ENCODE data around the gene IFITM10.

Gene IFITM10

DNA sequence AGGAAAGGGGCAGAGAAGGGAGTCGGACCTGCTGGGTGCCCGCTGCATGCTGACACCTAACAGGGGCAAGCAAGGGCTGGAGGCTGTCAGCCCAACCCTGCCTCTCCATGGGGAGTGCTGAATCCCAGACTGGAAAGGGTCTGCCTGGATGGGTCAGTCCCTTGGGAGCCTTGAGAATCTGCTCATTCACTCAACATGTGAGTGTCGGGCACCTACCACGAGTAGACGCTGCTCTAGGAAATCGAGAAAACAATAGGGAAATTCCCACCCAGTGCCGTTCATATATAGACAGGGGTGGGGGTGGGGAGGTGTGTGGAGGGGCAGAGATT lies 17.7 kb upstream of the IFITM10 start:
- TF ChIP-seq, protein P1, sequence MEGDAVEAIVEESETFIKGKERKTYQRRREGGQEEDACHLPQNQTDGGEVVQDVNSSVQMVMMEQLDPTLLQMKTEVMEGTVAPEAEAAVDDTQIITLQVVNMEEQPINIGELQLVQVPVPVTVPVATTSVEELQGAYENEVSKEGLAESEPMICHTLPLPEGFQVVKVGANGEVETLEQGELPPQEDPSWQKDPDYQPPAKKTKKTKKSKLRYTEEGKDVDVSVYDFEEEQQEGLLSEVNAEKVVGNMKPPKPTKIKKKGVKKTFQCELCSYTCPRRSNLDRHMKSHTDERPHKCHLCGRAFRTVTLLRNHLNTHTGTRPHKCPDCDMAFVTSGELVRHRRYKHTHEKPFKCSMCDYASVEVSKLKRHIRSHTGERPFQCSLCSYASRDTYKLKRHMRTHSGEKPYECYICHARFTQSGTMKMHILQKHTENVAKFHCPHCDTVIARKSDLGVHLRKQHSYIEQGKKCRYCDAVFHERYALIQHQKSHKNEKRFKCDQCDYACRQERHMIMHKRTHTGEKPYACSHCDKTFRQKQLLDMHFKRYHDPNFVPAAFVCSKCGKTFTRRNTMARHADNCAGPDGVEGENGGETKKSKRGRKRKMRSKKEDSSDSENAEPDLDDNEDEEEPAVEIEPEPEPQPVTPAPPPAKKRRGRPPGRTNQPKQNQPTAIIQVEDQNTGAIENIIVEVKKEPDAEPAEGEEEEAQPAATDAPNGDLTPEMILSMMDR (conservative IDR thresholded peaks at IDR 0.05; ENCODE audit: control insufficient read depth, insufficient read depth, low read depth, low read length), result no peak
- DNase-seq (ENCODE audit: low read depth), result no peak
- no peak overlapping the region for H3K4me3 ChIP-seq (ENCODE audit: control insufficient read depth, low read depth, low read length)

- no peak overlapping the region for H3K4me3 ChIP-seq (ENCODE audit: control insufficient read depth, low read depth, low read length)
- TF ChIP-seq, protein P1 (conservative IDR thresholded peaks at IDR 0.05; ENCODE audit: control insufficient read depth, insufficient read depth, low read depth, low read length), result no peak
- DNase-seq (ENCODE audit: low read depth), result no peak
Measured at GRCh38 chr11:1767399-1768140, 17.2 kb upstream of the IFITM10 start.

DNA sequence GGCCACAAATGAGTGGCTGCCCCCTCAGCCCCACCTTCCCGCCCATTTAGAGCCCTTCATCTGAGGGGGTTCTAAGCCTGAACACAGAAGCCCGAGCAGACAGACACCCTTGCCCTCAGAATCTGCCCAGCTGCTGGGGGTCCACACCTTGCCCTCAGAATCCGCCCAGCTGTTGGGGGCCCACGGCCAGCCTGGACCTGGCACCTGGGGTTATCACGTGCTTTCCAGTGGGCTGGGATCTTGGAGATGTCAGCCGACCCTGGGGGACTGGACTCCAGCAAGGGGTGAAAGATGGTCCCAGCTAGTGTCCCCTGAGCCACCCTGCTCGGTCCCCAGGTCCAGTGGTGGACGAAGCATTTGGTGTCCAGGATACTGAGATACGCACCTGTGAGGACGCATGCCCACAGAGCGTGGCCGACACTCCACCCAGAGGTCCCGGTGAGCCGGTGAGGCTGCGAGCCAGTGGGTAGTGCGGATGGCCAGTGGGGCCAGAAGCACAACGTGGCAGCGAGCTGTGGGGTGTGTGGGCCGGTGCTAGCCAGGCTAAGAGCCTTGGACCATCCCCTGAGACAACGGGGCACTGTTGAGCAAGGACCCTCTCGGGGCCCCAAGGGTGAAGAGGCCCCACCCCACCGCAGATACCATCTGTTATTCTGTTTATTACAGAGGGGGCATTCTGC lies 16.5 kb upstream of the IFITM10 start:
- DNase-seq (ENCODE audit: low read depth), result no peak
- TF ChIP-seq, protein P1 (conservative IDR thresholded peaks at IDR 0.05; ENCODE audit: control insufficient read depth, insufficient read depth, low read depth, low read length), result no peak
- no peak overlapping the region for H3K4me3 ChIP-seq (ENCODE audit: control insufficient read depth, low read depth, low read length)

DNA sequence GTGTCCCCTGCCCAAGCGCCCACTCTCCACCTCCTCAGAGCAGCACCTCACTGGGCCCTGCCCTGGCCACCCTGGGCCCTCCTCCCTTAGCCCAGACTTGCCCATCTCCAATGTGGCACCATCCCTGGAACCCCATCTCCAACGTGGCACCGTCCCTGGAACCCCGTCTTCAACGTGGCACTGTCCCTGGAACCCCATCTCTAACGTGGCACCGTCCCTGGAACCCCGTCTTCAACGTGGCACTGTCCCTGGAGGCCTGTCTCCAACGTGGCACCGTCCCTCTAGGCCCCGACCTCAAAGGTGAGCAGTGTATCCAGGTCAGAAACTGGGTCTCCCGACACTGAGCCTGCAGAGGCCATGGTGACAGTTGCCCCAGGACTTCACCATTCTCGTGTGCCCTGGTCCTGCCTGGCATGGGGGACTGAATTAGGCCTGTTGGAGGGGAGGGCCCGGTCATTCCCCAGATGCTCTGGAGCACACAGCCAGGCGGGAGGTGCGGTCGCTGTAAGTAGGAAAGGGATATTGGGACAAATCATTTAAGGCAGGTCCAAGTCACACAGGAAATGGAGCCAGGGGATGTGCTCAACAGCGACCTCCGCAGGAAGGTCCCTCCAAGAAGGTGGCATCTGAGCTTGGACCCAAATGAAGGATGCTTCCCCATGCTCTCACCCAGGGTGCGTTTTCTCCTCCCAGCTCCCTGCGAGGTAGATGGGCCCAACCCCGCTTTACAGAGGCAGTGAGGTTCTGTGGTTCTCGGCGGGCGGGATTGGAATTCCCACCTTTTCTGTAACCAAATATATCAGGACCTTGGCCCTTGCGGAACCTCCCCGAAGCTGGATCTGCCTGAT lies 15.7 kb upstream of the IFITM10 start:
- no peak for DNase-seq (ENCODE audit: low read depth)
- no peak overlapping the region for H3K4me3 ChIP-seq (ENCODE audit: control insufficient read depth, low read depth, low read length)
- TF ChIP-seq, protein P1 (conservative IDR thresholded peaks at IDR 0.05; ENCODE audit: control insufficient read depth, insufficient read depth, low read depth, low read length), result peak; percentile 15

DNA sequence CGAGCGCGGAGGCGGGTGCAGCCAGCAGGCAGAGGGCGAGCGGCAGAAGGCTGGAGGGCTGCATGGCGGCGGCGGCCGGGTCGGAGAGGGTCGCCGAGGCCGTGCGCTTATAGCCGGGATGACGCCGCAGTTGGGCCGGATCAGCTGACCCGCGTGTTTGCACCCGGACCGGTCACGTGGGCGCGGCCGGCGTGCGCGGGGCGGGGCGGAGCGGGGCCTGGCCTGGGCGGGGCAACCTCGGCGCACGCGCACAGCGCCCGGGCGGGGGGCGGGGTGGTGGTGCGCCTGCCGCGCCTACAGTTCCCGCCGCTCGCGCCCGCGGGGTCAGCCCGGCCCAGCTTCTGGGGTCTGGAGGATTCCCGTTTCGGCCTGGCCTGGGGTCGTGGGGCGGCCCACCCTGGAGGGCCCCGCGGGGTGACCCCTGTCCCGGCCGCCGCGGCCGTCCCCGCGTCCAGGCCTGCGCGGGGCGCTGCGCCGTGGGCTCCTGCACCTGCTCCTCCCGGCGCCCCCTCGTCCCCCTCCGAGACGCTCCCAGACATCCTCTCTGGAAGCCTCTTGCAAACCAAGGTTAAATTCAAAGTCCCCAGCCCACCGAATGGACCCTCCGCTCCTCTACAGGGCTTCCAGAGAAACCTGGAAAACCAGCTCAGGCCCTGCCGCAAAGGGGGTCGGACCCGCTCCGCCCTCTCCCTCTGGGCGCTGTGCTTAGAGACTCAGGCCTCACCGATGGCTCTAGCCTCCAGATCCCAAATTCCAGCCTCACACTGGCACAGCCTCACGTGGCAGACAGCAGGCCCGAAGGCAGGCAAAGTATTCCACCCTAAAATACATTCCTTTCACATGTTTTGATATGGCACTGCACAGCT lies 13.6 kb upstream of the IFITM10 start, which contains the start of gene CTSD:
Gene CTSD, minus strand, starts transcription at position 132 of the 866 bp plus-strand sequence. Its CDS starts 68 bp downstream, at position 64.
- peak; percentile 71 for DNase-seq (ENCODE audit: low read depth)
- TF ChIP-seq, protein P1 (conservative IDR thresholded peaks at IDR 0.05; ENCODE audit: control insufficient read depth, insufficient read depth, low read depth, low read length), result no peak
- H3K4me3 ChIP-seq (ENCODE audit: control insufficient read depth, low read depth, low read length), result peak within 1 kb of the TSS; percentile 60

- peak overlapping the region; percentile 60 for H3K4me3 ChIP-seq (ENCODE audit: control insufficient read depth, low read depth, low read length)
- TF ChIP-seq, protein P1 (conservative IDR thresholded peaks at IDR 0.05; ENCODE audit: control insufficient read depth, insufficient read depth, low read depth, low read length), result no peak
- DNase-seq (ENCODE audit: low read depth), result no peak
Measured at GRCh38 chr11:1763336-1763795, 13.0 kb upstream of the IFITM10 start.
